GM18867 (cell line): ENCODE results near the gene EEF1A2.

Experiments used
- ATAC-seq: cut with Tn5 transposase; IDR thresholded peaks from one replicate; pipeline ENCODE4 v1.9.1; 2021; ENCODE audit warnings: mild to moderate bottlenecking, moderate library complexity; ENCODE audit not compliant: unreplicated experiment

EEF1A2 gene

DNA sequence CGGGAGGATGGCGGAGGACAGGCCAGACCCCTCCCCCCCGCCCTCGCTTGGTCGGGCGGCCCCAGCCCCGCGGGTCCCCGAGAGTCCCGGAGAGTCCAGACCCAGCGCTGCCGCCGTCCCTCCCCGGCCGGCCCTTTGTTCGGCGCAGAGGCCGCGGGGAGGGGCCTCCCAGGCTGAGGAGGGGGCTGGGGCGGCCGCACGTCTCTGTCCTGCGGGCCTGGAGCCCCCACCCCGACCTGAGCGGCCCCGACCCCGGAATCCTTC, 27.2 kb downstream of the EEF1A2 start:
- ATAC-seq: no peak

- ATAC-seq: no peak
Measured at GRCh38 chr20:63471002-63471716, 27.7 kb downstream of the EEF1A2 start.

GRCh38 chr20:63470410-63470809, 28.5 kb downstream of the EEF1A2 start:
- ATAC-seq: no peak

GRCh38 chr20:63469713-63470101, 29.2 kb downstream of the EEF1A2 start:
- ATAC-seq: no peak

DNA sequence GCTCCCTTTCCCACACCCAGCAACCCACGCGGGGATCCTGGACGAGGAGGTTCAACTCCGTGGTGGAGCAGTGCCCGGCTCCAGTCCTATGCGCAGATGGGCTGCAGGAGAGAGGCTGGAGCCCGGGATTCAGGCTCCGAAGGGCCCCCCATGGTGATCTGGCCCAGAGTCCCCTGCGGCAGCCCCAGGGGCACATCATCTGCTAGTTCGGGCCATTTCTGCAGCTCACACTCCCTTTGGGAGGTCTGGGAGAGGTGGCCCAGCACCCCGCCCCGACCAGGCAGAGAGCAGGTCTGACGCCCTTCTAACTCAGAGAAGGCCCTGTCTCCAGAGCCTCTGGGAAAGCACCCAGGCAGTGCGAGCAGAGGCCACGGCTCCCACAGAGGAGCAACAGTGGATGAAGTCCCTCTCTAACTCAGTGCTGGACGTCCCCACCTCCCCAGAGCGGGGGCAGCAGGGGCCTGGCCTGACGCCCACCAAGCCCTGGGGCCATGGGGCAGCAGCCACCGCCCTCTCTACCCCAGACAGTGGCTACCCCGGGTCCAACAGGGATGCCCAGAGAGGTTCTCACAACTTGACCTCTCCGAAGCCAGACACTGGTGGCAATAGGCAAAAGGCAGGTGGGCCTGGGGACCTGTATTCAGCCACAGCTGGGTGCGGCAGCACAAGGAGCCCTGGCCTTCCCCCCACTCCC, 29.7 kb downstream of the EEF1A2 start:
- ATAC-seq: no peak

DNA sequence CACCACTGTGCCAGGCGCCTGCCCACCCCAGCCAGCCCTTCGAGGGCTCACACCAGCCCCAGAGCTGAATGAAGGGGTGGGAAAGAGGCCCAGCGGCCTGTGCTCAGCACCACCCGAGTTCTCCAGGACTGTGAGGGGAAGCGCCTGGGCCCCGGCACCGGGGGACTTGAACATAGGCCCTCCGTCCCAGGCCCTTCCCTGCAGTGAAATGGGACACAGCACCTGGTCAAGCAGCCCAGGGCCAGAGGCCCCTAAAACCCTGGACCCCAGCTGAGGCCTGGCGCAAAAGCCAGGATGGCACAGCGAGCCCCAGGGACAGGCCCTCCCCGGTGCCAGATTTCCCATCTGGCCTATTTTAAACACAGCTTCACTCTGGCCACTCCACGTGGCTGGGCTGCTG, 30.5 kb downstream of the EEF1A2 start:
- ATAC-seq: no peak

GRCh38 chr20:63467294-63468083, 31.4 kb downstream of the EEF1A2 start:
- no peak for ATAC-seq

DNA sequence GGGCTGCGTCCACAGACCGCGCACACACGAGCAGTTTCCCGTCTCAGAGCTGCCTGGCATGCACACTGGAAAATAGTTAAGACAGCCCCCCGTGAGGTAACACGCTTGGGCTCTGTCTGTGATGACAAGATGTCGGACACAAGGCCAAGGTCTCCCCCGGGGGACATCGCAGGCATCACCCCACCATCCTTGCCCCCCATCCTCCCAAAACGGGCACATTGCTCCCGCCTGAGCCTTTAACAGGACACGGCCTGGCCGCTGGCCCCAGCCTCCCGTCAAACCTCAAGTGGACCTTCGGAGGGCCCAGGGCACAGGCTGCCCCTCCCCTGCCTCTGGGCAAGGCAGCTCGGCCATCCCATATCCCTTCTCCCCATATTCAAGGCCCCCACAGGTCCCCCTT, 32.0 kb downstream of the EEF1A2 start:
- no peak for ATAC-seq

DNA sequence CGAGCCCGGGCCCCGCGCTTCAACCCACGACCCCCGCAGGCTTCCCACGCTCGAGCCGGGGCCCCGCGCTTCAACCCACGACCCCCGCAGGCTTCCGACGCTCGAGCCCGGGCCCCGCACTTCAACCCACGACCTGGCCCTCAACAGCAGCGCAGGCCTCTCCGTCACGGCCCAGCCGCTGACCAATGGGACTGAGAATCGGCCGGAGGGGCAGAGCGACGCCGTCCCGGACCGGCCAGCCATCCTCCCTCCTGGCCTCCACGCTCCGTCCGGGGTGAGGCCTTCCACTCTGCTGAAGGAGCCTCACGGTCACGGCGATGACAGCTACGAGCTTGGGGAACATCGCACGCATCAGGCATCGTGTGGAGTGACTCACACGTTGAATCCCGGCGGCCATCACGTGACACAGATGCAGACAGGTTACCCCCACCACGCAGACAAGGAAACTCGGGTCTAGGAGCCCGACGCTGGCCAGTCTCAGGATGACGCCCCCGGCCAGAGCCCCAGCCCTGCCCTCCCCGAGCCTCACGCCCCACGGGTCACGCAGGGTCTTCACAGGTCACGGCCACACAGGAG, 32.5 kb downstream of the EEF1A2 start:
- no peak for ATAC-seq

DNA sequence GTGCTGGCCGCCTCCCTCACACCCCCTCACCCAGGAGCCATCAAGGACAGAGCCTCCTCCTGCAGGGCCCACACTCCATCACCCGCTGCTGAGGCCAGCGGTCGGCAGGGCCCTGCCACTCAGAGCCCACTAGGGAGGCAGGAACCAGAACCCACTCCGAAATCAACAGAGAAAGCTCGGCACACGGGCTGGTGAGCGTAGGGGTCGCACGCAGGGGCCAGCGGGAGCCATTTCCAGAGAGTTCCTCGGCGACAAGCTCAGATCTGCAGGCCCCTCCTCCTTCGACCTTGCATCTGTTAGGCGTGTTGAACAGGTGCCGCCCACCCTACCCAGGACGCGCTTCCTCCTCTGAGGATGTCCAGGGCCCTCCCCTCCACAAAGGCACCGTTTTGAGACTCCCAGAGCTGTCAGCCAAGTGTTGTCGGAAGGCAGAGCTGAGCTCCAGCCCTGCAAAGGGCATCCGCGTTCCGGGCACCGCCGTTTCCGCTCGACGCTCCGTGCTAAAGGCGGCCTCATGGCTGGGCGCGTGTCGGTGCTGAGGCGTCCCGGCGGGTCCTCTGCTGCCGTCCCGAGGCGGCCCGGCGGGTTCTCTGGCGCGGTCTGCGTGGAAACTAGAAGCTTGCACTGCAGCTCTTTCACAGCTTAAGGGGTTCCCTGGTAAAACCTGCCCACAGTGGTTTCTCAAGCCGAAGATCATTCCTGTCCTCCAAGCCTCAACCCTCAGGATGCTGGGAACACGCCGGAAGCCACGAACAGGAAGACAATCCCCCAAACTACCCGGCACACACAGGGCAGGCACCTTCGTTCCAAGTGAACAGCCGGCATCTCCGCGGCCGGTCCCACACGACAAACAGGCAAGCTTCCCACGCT, 33.3 kb downstream of the EEF1A2 start:
- no peak for ATAC-seq

DNA sequence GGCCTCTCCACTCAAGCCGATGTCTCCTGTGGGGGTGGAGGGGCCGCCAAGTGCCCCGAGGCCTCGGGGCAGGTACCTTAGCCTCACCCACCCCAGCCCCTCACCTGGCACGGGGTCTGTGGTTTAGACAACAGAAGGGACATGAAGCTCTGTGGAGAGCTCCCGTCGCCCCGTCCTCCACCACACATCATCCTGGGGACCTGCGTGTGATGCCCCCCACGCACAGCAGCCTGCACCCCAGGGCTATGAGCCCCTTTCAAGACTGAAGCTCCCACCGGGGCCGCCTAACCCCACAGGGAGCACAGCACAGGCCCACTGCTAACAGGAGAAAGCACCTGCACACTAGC, 34.6 kb downstream of the EEF1A2 start:
- no peak for ATAC-seq

- ATAC-seq: no peak
Measured at GRCh38 chr20:63463400-63464288, 35.2 kb downstream of the EEF1A2 start.

GRCh38 chr20:63462244-63462643, 36.6 kb downstream of the EEF1A2 start:
- ATAC-seq: no peak

- no peak for ATAC-seq
Measured at GRCh38 chr20:63461104-63461763, 37.6 kb downstream of the EEF1A2 start.

GRCh38 chr20:63459070-63459380, 39.9 kb downstream of the EEF1A2 start:
- no peak for ATAC-seq

DNA sequence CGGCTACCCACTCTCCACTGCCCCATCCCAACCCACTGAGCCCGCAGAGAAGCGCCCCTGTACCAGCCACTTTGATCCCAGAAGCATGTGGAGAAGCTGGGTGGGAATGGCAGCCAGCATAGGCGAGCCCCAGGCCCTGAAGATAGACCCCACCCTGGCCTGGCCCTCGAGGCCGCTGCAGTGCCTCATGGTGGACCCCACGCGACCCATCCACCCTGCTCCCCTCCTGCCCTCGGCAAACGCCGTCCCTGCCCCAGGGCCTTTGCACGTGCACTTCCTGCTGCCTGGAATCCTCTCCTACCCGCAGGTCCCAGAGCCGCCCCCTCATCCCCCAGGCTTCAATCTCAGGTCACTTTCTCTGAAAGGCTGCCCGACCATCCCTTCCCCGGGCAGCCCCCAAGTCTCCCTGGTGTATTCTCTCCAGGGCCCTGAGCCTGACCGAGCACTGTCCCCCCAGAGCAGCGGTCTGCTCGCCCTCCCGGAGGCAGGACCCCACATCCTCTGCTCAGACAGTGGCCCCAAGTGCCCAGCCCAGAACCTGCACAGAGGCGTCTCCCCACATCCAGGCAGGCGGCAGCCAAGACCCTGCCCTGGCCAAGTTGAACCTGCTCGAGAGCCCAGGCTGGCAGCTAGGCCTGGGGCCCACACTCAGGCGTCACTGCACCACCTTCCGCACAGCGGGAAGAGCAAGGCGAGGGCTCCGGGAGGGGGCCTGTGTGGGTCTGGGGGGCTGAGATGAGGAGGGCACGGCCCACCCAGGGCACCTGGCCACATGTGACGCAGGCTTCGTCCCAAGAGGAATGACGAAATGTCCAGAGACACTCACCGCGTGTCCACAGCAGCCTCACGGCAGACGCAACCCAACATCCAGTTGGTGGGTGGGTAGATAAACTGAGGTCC, 40.5 kb downstream of the EEF1A2 start:
- no peak for ATAC-seq

GRCh38 chr20:63457737-63458136, 41.1 kb downstream of the EEF1A2 start:
- ATAC-seq: no peak

DNA sequence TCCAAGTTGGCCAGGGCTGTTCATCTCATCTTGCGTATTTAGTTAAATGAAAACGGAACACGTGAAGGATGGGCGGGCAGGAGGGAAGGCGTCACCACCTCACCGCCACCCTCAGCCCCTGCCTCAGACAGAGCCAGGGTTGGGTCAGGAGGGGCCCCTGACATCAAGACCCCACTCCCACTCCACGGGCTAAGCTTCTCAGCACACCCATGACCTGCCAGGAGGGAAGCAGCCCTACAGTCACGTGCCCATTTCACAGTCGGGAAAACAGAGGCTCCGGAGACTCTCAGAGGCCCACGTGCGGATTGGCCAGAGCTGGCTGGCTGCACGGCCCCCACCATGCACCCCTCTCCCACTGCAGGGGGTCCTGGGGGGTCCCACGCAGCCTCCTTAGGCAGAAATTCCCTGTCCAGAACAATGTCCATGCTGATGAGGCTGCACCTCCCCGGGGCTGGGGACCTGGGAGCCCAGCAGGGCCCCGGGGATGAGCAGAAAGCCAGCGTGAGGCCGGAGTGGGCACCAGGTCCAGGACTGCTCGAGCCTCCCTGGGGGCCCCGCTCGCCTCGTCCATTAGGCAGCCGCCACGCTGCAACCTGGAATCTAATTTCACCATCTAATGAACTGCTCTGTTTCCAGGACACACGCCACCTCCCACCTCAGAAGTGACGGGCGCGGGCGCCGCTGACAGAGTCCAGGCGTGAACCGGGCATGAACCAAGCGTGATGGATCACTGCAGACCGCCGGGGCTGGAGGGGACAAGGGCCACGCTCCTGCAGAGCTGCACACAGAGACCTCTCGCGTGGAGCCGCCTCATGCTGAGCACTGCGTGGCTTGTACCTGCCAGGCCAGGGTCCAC, 42.2 kb downstream of the EEF1A2 start:
- no peak for ATAC-seq
